ENCODE results near the gene CAMKK1. TPM values are rescaled to one million over a fixed set of nuclear protein-coding genes. Genes with fewer than 3 reads are reported as not detected.

The CAMKK1 gene
- total and polyA plus RNA-seq, 2 donors (not counting 1 experiment from before 2014, with no cell fraction given), result 4.5 to 35.9 TPM

DNA sequence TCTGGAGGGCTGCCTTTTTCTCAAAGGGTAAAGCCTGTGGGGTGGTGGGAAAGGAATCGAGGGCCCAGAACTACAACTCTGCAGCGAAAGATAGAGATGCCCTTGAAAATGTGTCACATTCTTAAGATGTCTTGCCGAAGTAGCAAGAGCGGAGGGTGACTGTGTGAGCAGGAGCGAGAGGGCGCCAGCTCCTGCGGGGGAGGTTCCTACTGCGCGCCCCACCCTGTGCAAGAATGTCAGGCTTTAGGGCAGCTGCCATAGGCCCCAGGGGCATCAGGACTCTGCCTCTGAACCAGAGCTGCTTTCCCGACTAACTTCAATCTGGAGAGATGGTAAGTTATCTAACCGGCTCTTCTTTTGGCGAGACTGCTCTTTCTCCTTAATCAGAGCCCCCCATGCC lies 80.1 kb downstream of the CAMKK1 start:
- peaks cover 10 to 58% of the 10 kb centered on the region in 2 experiments for H3K36me3 ChIP-seq (replicated peaks in 1 of 2; ENCODE audit: control extremely low read depth in 1 of 2, control insufficient read depth in 1 of 2, extremely low read depth in 1 of 2, insufficient read depth in 2 of 2, low read length in 1 of 2)
- no peak for DNase-seq
- peaks cover 43% of the 10 kb centered on the region for H3K4me1 Mint-ChIP-seq

DNA sequence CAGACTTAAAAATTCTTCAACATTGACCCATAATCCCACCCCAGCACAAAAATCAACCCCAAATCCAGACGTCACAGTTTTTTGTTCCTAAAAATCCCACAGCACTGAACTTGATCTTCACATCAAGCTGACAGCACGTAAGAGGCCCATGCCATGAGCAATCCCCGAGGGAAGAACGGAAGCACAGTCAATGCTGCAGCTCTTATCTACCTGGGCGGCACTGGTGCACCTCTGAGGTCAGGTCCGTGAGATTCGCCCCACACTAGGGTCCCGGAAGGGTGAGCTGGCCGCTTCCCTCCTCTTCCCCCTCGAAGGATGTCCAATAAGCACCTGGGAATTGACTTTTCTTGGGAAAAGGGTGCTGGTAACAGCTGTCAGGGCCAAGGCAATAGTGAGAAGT lies 80.6 kb downstream of the CAMKK1 start:
- Mint-ChIP-seq H3K4me1 (peaks cover 43% of the 10 kb centered on the region), H3K9me3 (ENCODE audit: insufficient read depth) (no peaks in the 10 kb centered on the region), H3K27me3 (no peaks in the 10 kb centered on the region), H3K27ac (no peak overlapping the region), H3K4me3 (no peak overlapping the region)
- WGBS (ENCODE audit: insufficient coverage), result 98% methylated on average over 9 of the region's 10 CpGs
- intact Hi-C loops (cut with micrococcal nuclease), result no loop called here
- H3K9me3 ChIP-seq (ENCODE audit: control extremely low read depth in 1 of 3, control insufficient read depth in 2 of 3, insufficient read depth in 1 of 3, low read length in 2 of 3), result peaks cover 0 to 2% (median 0%) of the 10 kb centered on the region in 3 donors
- no peak for ATAC-seq (ENCODE audit: low read depth)
- no peak overlapping the region for H3K27ac ChIP-seq (ENCODE audit: low read length in 2 of 2)
- peaks cover 10 to 57% of the 10 kb centered on the region in 2 experiments for H3K36me3 ChIP-seq (replicated peaks in 1 of 2; ENCODE audit: control extremely low read depth in 1 of 2, control insufficient read depth in 1 of 2, extremely low read depth in 1 of 2, insufficient read depth in 2 of 2, low read length in 1 of 2)
- no peaks in the 10 kb centered on the region for H4K20me1 ChIP-seq (ENCODE audit: control insufficient read depth, insufficient read depth, low read length, poor library complexity, severe bottlenecking)
- H3K79me2 ChIP-seq (ENCODE audit: control insufficient read depth, insufficient read depth, low read length), result no peaks in the 10 kb centered on the region
- H2AFZ ChIP-seq (ENCODE audit: insufficient read depth, low read depth, low read length, poor library complexity, severe bottlenecking), result no peak overlapping the region
- DNase-seq, result no peak
- H3K27me3 ChIP-seq (replicated peaks in 1 of 4; ENCODE audit: control extremely low read depth in 1 of 4, control insufficient read depth in 3 of 4, insufficient read depth in 4 of 4, low read length in 3 of 4), result no peaks in the 10 kb centered on the region
- peaks cover 13 to 31% of the 10 kb centered on the region in 2 donors for H3K4me1 ChIP-seq (ENCODE audit: control insufficient read depth in 2 of 2, insufficient read depth in 2 of 2, low read length in 2 of 2)
- ChIA-PET POLR2A (interaction anchor here (0.6 kb wide), 1 partner anchor 108 kb away, joined by 3 read pairs; no protein-coding TSS in a partner anchor), CTCF (interaction anchor here (1.8 to 3.4 kb wide), 3 partner anchors 15 to 130 kb away, joined by 5 to 27 read pairs (median 20); no protein-coding TSS in a partner anchor)
- no peak overlapping the region for H3K9ac ChIP-seq (ENCODE audit: low read length)
- TF ChIP-seq, protein P1, sequence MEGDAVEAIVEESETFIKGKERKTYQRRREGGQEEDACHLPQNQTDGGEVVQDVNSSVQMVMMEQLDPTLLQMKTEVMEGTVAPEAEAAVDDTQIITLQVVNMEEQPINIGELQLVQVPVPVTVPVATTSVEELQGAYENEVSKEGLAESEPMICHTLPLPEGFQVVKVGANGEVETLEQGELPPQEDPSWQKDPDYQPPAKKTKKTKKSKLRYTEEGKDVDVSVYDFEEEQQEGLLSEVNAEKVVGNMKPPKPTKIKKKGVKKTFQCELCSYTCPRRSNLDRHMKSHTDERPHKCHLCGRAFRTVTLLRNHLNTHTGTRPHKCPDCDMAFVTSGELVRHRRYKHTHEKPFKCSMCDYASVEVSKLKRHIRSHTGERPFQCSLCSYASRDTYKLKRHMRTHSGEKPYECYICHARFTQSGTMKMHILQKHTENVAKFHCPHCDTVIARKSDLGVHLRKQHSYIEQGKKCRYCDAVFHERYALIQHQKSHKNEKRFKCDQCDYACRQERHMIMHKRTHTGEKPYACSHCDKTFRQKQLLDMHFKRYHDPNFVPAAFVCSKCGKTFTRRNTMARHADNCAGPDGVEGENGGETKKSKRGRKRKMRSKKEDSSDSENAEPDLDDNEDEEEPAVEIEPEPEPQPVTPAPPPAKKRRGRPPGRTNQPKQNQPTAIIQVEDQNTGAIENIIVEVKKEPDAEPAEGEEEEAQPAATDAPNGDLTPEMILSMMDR (IDR thresholded peaks at IDR 0.05), result no peak
- no peak for TF ChIP-seq EZH2 (IDR thresholded peaks at IDR 0.05; ENCODE audit: borderline replicate concordance, insufficient read depth, low read depth, low read length, poor library complexity, severe bottlenecking)
- H3K4me3 ChIP-seq (ENCODE audit: control extremely low read depth in 1 of 5, extremely low read depth in 1 of 5, insufficient read depth in 1 of 5, low read depth in 2 of 5, low read length in 4 of 5), result no peak overlapping the region
- H3K4me2 ChIP-seq (replicated peaks; ENCODE audit: low read depth, low read length, poor library complexity, severe bottlenecking), result no peak overlapping the region

More for the DNA sequence above, 80.1 kb downstream of the CAMKK1 start:
- Histone ChIP-seq H3K9me3 (ENCODE audit: control extremely low read depth in 1 of 3, control insufficient read depth in 2 of 3, insufficient read depth in 1 of 3, low read length in 2 of 3) (peaks cover 0 to 4% (median 0%) of the 10 kb centered on the region in 3 donors), H4K20me1 (ENCODE audit: control insufficient read depth, insufficient read depth, low read length, poor library complexity, severe bottlenecking) (no peaks in the 10 kb centered on the region), H3K4me2 (replicated peaks; ENCODE audit: low read depth, low read length, poor library complexity, severe bottlenecking) (no peak overlapping the region), H3K27me3 (replicated peaks in 1 of 4; ENCODE audit: control extremely low read depth in 1 of 4, control insufficient read depth in 3 of 4, insufficient read depth in 4 of 4, low read length in 3 of 4) (no peaks in the 10 kb centered on the region), H2AFZ (ENCODE audit: insufficient read depth, low read depth, low read length, poor library complexity, severe bottlenecking) (no peak overlapping the region), H3K9ac (ENCODE audit: low read length) (no peak overlapping the region), H3K4me3 (ENCODE audit: control extremely low read depth in 1 of 5, extremely low read depth in 1 of 5, insufficient read depth in 1 of 5, low read depth in 2 of 5, low read length in 4 of 5) (no peak overlapping the region), H3K27ac (ENCODE audit: low read length in 2 of 2) (no peak overlapping the region), H3K79me2 (ENCODE audit: control insufficient read depth, insufficient read depth, low read length) (no peaks in the 10 kb centered on the region), H3K4me1 (ENCODE audit: control insufficient read depth in 2 of 2, insufficient read depth in 2 of 2, low read length in 2 of 2) (peaks cover 13 to 33% of the 10 kb centered on the region in 2 donors)
- ChIA-PET POLR2A (no interaction called here), CTCF (interaction anchor here (0.5 to 3.4 kb wide), 2 partner anchors 75 to 799 kb away, joined by 4 to 27 read pairs; no protein-coding TSS in a partner anchor)
- ATAC-seq (ENCODE audit: low read depth), result no peak
- Mint-ChIP-seq H3K4me3 (no peak overlapping the region), H3K27ac (no peak overlapping the region), H3K27me3 (no peaks in the 10 kb centered on the region), H3K9me3 (ENCODE audit: insufficient read depth) (no peaks in the 10 kb centered on the region)
- WGBS (ENCODE audit: insufficient coverage), result 99% methylated on average over 12 of the region's 12 CpGs
- TF ChIP-seq, protein P1 (IDR thresholded peaks at IDR 0.05), result no peak
- intact Hi-C loops (cut with micrococcal nuclease), result no loop called here

Other genes with a start within 250 kb of the CAMKK1 start
- 17.1 and 17.7 TPM in 2 replicates for gene TAX1BP3, start 224.5 kb downstream of the CAMKK1 start, total RNA-seq
- 14.6 and 22.1 TPM in 2 replicates for gene TAX1BP3, start 224.5 kb downstream of the CAMKK1 start, polyA plus RNA-seq
- gene EMC6, start 224.2 kb downstream of the CAMKK1 start, total RNA-seq, result 23.4 and 26.6 TPM in 2 replicates
- 16.6 and 21.1 TPM in 2 replicates for gene EMC6, start 224.2 kb downstream of the CAMKK1 start, polyA plus RNA-seq
- gene P2RX5, start 196.9 kb downstream of the CAMKK1 start, total RNA-seq, result 405 and 410 TPM in 2 replicates
- 436 and 745 TPM in 2 replicates for gene P2RX5, start 196.9 kb downstream of the CAMKK1 start, polyA plus RNA-seq
- 2.4 and 3.1 TPM in 2 replicates for gene HASPIN, start 169.2 kb downstream of the CAMKK1 start, total RNA-seq
- 0.28 and 0.30 TPM in 2 replicates for gene HASPIN, start 169.2 kb downstream of the CAMKK1 start, polyA plus RNA-seq
- 48.2 and 49.8 TPM in 2 replicates for gene ITGAE, start 91.9 kb downstream of the CAMKK1 start, total RNA-seq
- gene ITGAE, start 91.9 kb downstream of the CAMKK1 start, polyA plus RNA-seq, result 83.7 and 95.6 TPM in 2 replicates
- gene NCBP3, start 46.8 kb downstream of the CAMKK1 start, total RNA-seq, result 70.7 and 71.7 TPM in 2 replicates
- gene NCBP3, start 46.8 kb downstream of the CAMKK1 start, polyA plus RNA-seq, result 11.1 and 18.9 TPM in 2 replicates
- 84.7 and 86.5 TPM in 2 replicates for gene P2RX1, start 23.4 kb upstream of the CAMKK1 start, total RNA-seq
- gene P2RX1, start 23.4 kb upstream of the CAMKK1 start, polyA plus RNA-seq, result 25.7 and 37.7 TPM in 2 replicates
- 817 and 821 TPM in 2 replicates for gene ATP2A3, start 71.4 kb upstream of the CAMKK1 start, total RNA-seq
- gene ATP2A3, start 71.4 kb upstream of the CAMKK1 start, polyA plus RNA-seq, result 697 and 908 TPM in 2 replicates
- gene ZZEF1, start 250.0 kb upstream of the CAMKK1 start, total RNA-seq, result 96.9 and 102 TPM in 2 replicates
- 31.3 and 32.5 TPM in 2 replicates for gene ZZEF1, start 250.0 kb upstream of the CAMKK1 start, polyA plus RNA-seq

Data from B cell (primary cell).